Activated CD8-positive, alpha-beta T cell treated with anti-CD3 and anti-CD28 coated beads for 36 hours (primary cell): ENCODE data around the gene USP22. TPM values are rescaled to one million over a fixed set of nuclear protein-coding genes. Genes with fewer than 3 reads are reported as not detected.

Source experiments
- ATAC-seq: fragments of 200-7000 bp; cut with Tn5 transposase; one replicate; pipeline ENCODE4 v1.10.0; 2021; ENCODE audit warnings: mild to moderate bottlenecking, moderate library complexity
- CTCF ChIA-PET: fragments of 350-600 bp; sonication (Branson Sonifier 250); formaldehyde crosslinking; loops from one replicate; lab custom pipeline; 2021; ENCODE audit warnings: antibody characterized with exemption; lab: Charles Lee
- POLR2A ChIA-PET: fragments of 350-600 bp; sonication (Branson Sonifier 250); formaldehyde crosslinking; loops from one replicate; lab custom pipeline; 2021; ENCODE audit warnings: antibody characterized with exemption; lab: Charles Lee
- DNase-seq: peaks from one replicate; pipeline ENCODE4 v3.0.0-alpha.2; 2020
- H3K27ac Mint-ChIP-seq: one replicate; pipeline ENCODE4 v1.8.0; 2021; ENCODE audit warnings: mild to moderate bottlenecking, mixed read lengths
- H3K27me3 Mint-ChIP-seq: one replicate; pipeline ENCODE4 v1.8.0; 2021; ENCODE audit warnings: mixed read lengths
- H3K36me3 Mint-ChIP-seq: one replicate; pipeline ENCODE4 v1.8.0; 2021; ENCODE audit warnings: low read depth, mixed read lengths
- H3K4me1 Mint-ChIP-seq: one replicate; pipeline ENCODE4 v1.8.0; 2021; ENCODE audit warnings: low read depth, mixed read lengths
- H3K4me3 Mint-ChIP-seq: one replicate; pipeline ENCODE4 v1.8.0; 2021; ENCODE audit warnings: mild to moderate bottlenecking, moderate library complexity, mixed read lengths
- H3K9me3 Mint-ChIP-seq: one replicate; pipeline ENCODE4 v1.8.0; 2021; ENCODE audit warnings: mixed read lengths
- intact Hi-C: fragments of 100-400 bp; cut with micrococcal nuclease; formaldehyde crosslinking; loops from one replicate; pipeline ENCODE4 v1.10.0; 2022
- total RNA-seq, 2 experiments: library from RNA; stranded (reverse); gene quantifications; one replicate each; pipeline ENCODE4 v1.2.3, GENCODE V29; 2021
- TF ChIP-seq, protein P1 (sequence below): fragments of 200-600 bp; IDR thresholded peaks from one replicate; pipeline ENCODE4 v1.8.0; 2022; ENCODE audit warnings: antibody characterized with exemption, mild to moderate bottlenecking

Gene USP22
- total RNA-seq, 2 experiments from 2014 or later: 149 to 153 TPM

DNA sequence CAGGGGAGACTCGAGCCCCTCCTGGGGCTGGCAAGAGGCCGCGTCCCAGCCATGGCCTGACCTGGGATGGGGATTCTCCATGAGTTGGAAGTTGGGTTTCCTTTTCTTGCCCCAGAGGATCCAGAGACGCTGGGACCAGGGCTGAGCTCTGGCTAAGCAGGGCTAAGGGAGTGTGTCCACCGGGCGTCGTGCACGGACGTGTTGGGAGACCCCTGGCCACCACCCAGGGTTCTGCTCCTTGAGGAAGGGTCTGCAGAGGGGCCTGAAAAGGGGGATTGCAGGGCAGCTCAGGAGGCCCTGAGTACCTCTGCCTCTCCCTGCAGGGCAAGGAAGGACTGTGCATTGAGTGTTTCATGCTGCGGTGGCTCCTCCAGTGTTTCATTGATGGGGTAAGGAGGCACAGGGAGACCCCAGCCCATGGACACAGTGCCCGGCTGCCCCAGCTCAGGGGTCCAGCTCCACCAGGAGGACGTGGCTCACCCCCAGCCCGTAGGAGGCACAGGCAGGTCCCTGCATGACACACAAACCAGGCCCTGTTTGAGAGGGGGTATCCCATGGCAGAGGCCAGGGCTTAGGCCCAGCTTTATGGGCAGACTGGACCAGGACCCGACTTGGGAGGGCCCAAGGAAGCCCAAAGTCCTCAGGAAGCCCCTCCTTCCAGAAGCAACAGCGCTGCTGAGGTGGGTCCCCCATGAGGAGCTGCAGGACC, 47.5 kb downstream of the USP22 start:
- POLR2A ChIA-PET: no interaction called here
- ATAC-seq (no peak), DNase-seq (no peak)
- TF ChIP-seq, protein P1, sequence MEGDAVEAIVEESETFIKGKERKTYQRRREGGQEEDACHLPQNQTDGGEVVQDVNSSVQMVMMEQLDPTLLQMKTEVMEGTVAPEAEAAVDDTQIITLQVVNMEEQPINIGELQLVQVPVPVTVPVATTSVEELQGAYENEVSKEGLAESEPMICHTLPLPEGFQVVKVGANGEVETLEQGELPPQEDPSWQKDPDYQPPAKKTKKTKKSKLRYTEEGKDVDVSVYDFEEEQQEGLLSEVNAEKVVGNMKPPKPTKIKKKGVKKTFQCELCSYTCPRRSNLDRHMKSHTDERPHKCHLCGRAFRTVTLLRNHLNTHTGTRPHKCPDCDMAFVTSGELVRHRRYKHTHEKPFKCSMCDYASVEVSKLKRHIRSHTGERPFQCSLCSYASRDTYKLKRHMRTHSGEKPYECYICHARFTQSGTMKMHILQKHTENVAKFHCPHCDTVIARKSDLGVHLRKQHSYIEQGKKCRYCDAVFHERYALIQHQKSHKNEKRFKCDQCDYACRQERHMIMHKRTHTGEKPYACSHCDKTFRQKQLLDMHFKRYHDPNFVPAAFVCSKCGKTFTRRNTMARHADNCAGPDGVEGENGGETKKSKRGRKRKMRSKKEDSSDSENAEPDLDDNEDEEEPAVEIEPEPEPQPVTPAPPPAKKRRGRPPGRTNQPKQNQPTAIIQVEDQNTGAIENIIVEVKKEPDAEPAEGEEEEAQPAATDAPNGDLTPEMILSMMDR: no peak
- peaks cover 4% of the 10 kb centered on the region for H3K36me3 Mint-ChIP-seq
- H3K27me3 Mint-ChIP-seq: no peaks in the 10 kb centered on the region
- intact Hi-C loops: no loop called here
- no peak overlapping the region for H3K27ac Mint-ChIP-seq
- H3K4me3 Mint-ChIP-seq: no peak overlapping the region
- H3K4me1 Mint-ChIP-seq: peaks cover 20% of the 10 kb centered on the region
- H3K9me3 Mint-ChIP-seq: no peaks in the 10 kb centered on the region
- CTCF ChIA-PET: no interaction called here

DNA sequence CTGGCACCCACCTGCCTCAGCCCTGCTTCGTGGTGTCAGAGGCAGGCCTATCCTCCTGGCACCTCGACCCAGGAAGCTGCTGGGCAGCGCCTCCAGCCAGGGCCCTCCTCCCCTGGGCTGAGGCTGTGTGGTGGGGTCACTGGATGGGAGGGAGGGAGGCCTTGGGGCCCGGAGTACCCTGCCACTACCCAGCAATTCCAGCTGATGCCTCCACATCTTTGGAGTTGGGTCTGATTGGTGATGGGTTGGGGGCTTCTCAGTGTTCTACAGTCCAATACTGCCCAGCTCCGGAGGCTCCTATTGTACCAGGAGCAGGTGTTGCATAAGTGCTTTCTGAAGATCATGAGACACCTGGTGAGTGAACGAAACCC, 48.0 kb downstream of the USP22 start:
- Mint-ChIP-seq H3K36me3 (peaks cover 4% of the 10 kb centered on the region), H3K9me3 (no peaks in the 10 kb centered on the region), H3K27ac (no peak overlapping the region), H3K4me3 (no peak overlapping the region), H3K27me3 (no peaks in the 10 kb centered on the region), H3K4me1 (peaks cover 14% of the 10 kb centered on the region)
- no peak for ATAC-seq
- TF ChIP-seq, protein P1: no peak
- ChIA-PET POLR2A (interaction anchor here (0.6 kb wide), 1 partner anchor 142 kb away, joined by 3 read pairs; no protein-coding TSS in a partner anchor), CTCF (no interaction called here)
- intact Hi-C loops: no loop called here
- no peak for DNase-seq

DNA sequence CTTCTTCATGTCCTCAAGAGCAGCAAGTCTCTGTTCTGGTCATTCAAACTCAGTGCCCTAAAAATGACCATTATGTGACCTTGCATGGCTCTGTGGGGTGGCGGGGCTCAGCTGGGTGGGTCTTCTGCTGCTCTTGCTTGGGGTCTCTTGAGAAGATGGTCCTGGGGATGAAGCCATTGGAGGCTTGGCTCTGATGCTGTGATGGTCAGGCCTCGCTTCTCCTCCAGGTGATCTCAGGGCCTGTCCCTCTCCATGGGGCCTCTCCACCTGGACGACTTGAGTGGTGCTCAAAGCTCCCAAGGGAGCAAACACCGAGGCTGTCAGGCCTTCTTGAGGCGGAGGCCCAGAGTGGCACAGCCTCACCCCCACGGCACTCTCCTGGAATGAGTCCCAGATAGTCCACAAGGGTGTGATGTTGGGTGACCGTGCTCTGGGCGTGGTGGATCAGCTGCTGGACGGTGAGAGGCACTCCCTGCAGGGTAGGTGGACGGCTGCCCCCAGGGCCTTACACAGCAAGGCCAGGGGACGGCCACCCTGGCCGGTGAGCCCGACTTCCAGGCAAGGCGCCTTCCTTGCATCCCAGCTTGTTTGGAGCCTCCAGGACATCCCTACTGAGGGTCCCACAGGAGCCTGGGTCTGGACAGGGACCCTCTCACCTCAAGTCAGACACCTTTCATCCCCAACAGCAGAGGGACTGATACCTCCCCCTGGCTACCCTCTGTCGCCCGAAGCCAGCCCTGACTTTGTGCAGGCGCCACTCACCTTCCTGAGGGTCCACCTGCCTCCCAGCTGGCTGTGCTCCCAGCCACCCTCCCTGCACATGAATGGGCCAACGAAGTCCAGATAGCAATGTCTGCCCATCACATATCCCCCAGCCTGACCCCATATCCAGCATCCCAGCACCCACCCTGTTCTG, 48.7 kb downstream of the USP22 start:
- ATAC-seq (no peak), DNase-seq (no peak)
- Mint-ChIP-seq H3K27me3 (no peaks in the 10 kb centered on the region), H3K4me3 (no peak overlapping the region), H3K27ac (no peak overlapping the region), H3K4me1 (peaks cover 8% of the 10 kb centered on the region), H3K36me3 (no peaks in the 10 kb centered on the region), H3K9me3 (no peaks in the 10 kb centered on the region)
- CTCF ChIA-PET: interaction anchor here (1.2 to 1.7 kb wide), 6 partner anchors 8 to 74 kb away, joined by 4 to 6 read pairs (median 4); no protein-coding TSS in a partner anchor
- TF ChIP-seq, protein P1: no peak
- intact Hi-C loops: no loop called here
- POLR2A ChIA-PET: interaction anchor here (0.6 to 1.0 kb wide), 2 partner anchors 8 to 142 kb away, joined by 3 read pairs; no protein-coding TSS in a partner anchor

DNA sequence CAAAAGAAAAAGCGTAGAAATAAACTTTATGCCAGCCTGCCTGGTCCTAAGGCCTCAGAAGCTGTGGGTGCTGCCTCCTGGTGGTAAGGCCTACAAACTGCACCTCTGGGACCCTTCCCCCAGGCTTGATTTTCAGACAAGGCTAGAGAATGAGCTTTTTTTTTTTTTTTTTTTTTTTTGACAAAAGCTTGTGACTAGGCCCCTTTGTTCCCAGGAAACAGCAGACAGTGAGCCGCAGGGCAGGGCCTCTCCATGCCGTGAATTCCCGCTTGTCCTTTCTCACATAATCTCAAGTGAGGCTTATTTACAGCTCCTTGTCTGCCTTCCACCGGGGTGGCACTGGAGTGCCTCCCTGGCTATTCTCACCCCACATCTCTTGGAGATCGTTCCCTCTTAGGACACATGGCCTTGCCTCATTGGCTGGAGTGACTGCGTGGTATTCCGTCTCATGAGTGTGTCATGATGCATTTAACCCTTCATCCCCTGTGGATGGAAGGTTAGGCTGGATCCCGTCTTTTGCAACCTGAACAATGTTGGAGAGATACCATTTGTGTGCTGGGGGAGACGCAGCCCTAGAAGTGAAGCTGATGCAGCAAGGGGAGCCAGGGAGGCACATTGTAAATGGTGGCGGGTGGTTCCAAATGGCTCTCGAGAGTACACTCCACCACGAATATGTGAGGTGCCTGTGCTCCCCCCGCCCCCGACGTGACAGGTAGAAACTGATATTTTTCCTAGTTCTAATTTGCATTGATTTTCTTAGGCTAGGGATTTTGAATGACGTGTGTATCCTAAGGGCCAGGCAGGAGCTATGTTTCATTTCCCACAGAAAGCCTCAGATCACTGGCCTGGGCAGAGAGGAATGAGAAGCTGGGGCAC, 49.6 kb downstream of the USP22 start:
- no peaks in the 10 kb centered on the region for H3K9me3 Mint-ChIP-seq
- H3K4me1 Mint-ChIP-seq: no peaks in the 10 kb centered on the region
- H3K36me3 Mint-ChIP-seq: no peaks in the 10 kb centered on the region
- intact Hi-C loops: no loop called here
- no peak overlapping the region for H3K27ac Mint-ChIP-seq
- no peak overlapping the region for H3K4me3 Mint-ChIP-seq
- DNase-seq: peak; percentile 73
- peak; percentile 93 for ATAC-seq
- TF ChIP-seq, protein P1: peak; percentile 75
- ChIA-PET POLR2A (interaction anchor here (1.0 kb wide), 2 partner anchors 9 to 180 kb away, joined by 3 read pairs; no protein-coding TSS in a partner anchor), CTCF (interaction anchor here (0.8 to 1.7 kb wide), 15 partner anchors 9 to 192 kb away, joined by 3 to 6 read pairs (median 4); no protein-coding TSS in a partner anchor)
- no peaks in the 10 kb centered on the region for H3K27me3 Mint-ChIP-seq
